Stimulated activated CD4-positive, alpha-beta T cell treated with anti-CD3 and anti-CD28 coated beads, TNF-alpha, amount 100 ng/mL, for 48 hours (primary cell): Measurements from ENCODE around the gene NRXN3.

Experiments used
- DNase-seq, 3 donors: peaks; one replicate each; pipeline ENCODE4 v3.0.0-alpha.2; 2020; ENCODE audit warnings: low read depth in 3 of 3

NRXN3 gene

GRCh38 chr14:78637489-78637888 lies 467.3 kb downstream of the NRXN3 start:
- no peak for DNase-seq

DNA sequence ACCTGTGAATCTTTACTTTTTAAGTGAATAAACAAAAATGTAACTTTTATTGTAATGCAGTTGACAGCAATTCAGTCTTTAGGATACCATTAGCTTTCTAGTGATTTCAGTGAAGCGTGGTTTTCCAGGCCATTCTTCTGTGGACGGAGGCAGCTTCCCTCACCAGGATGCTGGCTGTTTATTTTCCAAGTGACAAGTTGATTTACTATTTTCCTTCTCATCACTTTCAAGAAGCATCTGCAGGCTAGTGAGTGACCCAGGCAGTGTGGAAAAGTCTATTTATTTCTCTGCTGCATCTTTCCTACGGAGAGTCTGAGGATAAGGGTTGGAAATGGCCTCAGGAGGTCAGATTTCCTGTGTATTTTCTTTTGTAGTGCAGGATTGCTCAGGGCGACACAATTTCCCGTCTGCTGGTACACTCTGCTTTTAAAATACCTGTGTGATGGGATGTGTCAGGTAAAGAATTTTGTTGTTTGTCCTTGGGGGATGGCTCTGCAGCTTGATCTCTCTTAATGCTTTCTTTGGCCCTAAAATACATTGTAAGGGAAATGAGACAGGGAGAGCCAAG lies 467.8 kb downstream of the NRXN3 start:
- DNase-seq, result no peak

DNA sequence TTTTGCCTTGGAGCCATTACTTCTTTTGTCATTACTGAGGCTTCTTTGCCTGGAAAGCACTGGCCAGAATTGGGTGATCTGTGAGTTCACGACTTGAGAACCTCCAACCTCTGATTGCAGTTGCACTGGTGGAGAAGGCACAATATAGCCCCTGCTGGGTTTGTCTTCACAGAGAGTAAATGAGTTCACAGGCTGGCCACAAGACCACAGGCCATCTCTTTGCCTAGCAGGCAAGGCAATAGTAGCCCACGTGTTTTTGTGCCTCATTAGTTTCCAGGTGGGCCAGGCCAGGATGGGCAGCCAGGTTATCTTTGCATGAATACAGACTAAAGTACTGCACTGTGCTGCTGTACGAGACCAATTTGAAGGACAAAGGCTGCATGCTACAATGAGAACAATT lies 468.8 kb downstream of the NRXN3 start:
- no peak for DNase-seq

- no peak for DNase-seq
Observed at GRCh38 chr14:78644824-78645559, 474.8 kb downstream of the NRXN3 start.

DNA sequence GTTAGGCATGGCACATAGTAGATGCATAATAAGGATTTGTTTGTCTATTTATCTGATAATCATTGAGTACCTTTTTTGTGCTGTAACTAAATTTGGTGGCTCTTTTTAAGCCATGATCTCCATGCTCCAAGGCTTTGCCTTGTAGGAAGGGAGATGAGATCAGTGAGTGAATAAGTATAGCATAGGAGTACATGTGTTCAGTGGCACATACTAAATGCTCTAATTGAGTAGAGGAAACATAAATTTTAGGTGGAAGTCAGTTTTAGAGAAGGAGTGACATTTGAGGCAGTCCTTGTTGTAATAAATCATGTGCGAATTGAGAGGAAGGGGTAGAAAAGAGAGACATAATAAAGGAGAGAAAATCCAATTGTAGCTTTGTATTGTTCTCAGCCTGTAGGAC lies 482.6 kb downstream of the NRXN3 start:
- DNase-seq, result no peak

GRCh38 chr14:78653173-78653572 lies 483.0 kb downstream of the NRXN3 start:
- no peak for DNase-seq

- no peak for DNase-seq
Observed at GRCh38 chr14:78657451-78657850, 487.3 kb downstream of the NRXN3 start.

- no peak for DNase-seq
Observed at GRCh38 chr14:78664841-78665240, 494.7 kb downstream of the NRXN3 start.

DNA sequence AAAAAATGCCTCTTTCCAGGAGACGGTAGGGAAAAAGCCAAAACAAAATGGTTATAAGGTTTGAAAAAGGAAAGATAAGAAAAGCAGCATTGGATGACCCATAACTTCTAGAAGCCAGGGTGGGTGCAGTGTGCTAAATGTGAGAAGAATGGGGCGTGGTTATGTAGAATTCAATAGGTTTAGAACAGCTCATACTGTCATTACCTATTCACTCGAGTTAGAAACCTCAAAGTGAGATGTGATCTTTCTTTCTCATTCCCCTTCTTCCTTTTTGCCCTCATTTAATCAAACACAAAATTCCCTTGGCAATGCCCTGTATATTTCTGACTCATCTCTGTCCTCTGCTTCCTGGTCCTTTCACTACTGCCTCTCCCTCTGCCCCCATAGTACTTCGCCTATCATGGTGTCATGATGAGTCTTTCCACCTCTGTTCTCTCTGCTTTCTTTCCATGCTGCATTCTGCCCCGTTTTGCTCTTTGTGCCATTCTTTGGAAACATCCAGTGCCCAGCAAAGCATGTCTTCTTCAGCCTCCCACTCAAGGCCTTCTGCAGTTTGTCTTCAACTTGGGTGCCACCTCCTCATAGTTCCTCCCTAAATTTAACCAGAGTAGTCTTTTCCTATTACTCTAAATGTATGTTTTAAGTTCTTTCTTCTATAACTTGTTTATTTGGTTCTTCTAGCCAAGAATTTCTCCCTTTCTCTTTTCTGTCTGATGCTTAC lies 496.3 kb downstream of the NRXN3 start:
- DNase-seq, result no peak

DNA sequence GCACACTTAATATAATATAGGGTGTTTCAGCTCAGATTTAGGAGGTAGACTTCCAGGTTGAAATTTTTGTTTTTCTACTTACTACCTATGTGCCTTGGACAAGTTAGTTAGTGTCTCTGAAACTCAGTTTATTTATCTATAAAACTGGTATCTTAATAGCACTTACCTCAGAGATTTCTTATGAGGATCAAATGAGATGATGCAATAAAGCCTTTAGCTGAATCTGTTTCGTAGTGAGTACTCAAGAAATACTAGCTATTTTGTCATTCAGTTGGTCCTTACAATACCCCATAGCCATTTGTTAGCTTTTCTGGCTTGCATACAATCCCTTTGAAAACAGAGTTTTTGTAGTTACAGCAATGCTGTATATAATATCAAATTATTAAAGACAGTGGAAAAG lies 497.0 kb downstream of the NRXN3 start:
- no peak for DNase-seq

- no peak for DNase-seq
Observed at GRCh38 chr14:78673845-78674244, 503.7 kb downstream of the NRXN3 start.

- no peak for DNase-seq
Observed at GRCh38 chr14:78674820-78675219, 504.6 kb downstream of the NRXN3 start.

DNA sequence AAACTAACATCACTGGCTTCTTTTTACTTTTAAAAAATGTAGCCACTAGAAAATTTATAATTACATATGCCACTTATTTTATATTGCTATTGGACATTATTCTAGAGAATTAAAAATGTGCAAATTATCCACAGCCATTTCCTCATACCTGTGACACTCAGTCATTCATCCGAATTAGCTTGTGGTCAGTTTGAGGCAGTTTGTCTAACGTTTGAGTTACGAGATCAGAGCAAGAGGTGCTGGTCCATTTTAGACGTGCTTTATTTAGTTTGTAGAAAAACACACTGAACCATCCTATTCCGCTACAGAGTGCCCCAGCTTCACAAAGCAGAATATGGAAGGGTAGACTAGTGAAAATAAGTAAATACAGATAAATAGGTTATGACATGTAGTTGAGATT lies 513.0 kb downstream of the NRXN3 start:
- DNase-seq, result no peak

DNA sequence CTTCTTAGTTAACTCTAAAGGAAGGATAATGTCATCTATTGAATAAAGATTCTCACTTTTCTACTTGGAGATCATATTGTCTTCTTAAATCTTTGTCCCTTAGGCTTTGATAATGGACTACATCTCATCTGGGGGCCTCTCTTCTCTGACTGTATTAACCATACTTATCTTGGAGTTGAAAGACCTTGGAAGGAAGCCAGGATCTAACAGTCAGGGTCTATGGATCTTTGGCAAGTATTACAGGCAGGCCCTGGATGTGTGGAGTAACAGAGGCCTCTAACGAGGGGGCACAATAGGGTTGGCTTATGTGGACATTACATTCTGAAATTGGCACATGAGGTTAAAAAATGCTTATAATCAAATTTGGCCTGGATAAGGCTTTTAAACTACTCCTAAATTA lies 513.8 kb downstream of the NRXN3 start:
- no peak for DNase-seq

- DNase-seq, result no peak
Observed at GRCh38 chr14:78688503-78688902, 518.3 kb downstream of the NRXN3 start.

GRCh38 chr14:78690836-78691235 lies 520.7 kb downstream of the NRXN3 start:
- no peak for DNase-seq

GRCh38 chr14:78697341-78697740 lies 527.2 kb downstream of the NRXN3 start:
- no peak for DNase-seq

GRCh38 chr14:78698991-78699390 lies 528.8 kb downstream of the NRXN3 start:
- DNase-seq, result no peak

GRCh38 chr14:78700236-78700635 lies 530.1 kb downstream of the NRXN3 start:
- DNase-seq, result no peak

DNA sequence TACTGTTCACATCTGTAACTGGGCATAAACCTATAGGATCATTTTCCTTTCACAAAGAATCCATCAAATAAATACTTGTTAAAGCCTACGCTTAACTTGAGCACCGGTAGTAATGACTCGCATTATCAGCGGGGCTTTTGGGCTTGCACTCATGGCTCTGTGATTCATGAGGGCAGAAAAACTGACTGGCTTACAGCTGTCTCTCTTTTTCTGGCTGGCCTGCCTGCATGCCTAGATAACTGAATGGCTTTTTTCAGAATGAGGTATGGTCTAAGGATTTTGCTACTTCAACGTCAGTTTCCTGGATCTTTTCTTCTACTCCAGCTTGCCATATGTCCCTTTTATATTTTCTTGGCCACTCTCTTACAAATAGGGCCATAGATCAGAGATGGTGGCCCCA lies 531.1 kb downstream of the NRXN3 start:
- no peak for DNase-seq

- DNase-seq, result no peak
Observed at GRCh38 chr14:78704965-78705364, 534.8 kb downstream of the NRXN3 start.

DNA sequence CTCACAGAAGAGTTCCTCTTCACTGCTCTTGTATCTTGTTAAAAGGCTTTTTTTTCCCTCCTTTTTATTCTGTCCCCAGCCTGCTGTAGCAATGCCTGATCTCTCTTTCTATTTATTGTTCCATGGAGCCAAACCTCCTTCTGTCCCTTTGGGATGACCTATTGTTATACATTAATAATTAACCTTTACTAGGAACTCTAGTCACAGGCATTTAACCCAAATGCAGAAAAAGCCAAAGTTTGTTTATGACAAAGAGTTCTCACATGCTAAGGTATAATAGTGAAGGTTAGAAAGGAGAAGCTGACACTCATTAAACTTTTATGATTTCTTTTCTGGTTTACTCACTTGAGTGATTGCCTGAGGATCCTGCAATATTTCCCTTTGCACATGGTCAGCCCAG lies 535.8 kb downstream of the NRXN3 start:
- no peak for DNase-seq
